GM18498 (cell line): ENCODE data around the gene PLEKHM3.
"Not testable (repeated sequence)": the region's sequence is repeated elsewhere in the genome, so short reads cannot be mapped to it uniquely, and the experiment has no call there.

Experiments used
- ATAC-seq: cut with Tn5 transposase; IDR thresholded peaks from one replicate; pipeline ENCODE4 v1.9.1; 2021; ENCODE audit warnings: mild to moderate bottlenecking, moderate library complexity; ENCODE audit not compliant: unreplicated experiment

The PLEKHM3 gene

GRCh38 chr2:207831584-207832248 is 193.6 kb downstream of the PLEKHM3 start:
- no peak for ATAC-seq

GRCh38 chr2:207830778-207831438 is 194.4 kb downstream of the PLEKHM3 start:
- ATAC-seq = no peak

DNA sequence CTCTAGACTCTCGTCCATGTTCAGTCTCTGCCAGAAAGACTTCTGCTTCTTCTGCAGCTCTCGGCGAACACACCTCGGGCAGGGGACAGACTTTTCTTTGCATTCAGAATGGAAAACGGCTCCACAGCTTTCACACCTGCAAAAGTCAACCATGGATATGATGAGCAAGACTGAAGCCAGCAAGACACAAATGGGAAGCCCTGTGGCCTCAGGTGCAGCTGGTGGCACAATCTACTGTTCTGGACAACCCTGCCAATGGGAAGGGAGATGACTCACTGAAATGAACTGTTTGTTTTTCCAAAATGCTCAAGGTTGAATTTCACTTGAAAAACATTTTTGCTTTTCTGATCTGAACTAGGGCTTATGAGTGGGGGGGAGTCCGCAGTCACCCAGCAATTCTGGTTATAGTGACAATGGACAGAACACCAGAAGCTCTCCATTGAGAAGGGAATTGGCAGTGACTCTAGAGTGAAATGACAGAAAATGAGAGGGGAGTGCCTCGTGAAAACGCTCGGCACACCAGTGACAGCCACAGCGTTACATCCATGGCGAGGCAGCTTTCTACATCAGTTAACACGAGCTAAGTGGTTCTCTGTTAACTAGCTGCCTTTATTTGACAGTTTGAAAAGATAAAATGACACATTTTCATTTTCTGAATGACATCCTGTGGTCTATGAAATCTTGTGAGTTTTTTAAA is 196.8 kb downstream of the PLEKHM3 start:
- no peak for ATAC-seq

DNA sequence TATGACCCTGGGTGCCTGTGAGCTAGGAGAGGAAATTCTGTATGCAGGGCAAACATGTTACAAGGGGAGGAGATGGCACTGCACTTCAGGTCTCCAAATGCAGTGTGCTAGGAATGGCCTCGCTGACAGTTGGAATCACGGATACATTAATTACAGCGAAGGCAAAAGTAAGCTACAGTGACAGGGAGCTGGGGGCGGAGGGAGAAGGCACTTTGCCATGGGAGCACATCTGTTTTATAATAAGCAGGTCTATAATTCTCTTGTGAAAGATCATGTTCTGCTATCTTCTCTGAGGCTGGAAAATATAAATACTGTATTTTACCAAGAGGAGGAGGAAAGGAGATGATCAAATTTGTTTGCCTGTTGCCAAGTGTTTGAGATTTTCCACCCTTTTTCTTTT is 199.3 kb downstream of the PLEKHM3 start:
- ATAC-seq = no peak

DNA sequence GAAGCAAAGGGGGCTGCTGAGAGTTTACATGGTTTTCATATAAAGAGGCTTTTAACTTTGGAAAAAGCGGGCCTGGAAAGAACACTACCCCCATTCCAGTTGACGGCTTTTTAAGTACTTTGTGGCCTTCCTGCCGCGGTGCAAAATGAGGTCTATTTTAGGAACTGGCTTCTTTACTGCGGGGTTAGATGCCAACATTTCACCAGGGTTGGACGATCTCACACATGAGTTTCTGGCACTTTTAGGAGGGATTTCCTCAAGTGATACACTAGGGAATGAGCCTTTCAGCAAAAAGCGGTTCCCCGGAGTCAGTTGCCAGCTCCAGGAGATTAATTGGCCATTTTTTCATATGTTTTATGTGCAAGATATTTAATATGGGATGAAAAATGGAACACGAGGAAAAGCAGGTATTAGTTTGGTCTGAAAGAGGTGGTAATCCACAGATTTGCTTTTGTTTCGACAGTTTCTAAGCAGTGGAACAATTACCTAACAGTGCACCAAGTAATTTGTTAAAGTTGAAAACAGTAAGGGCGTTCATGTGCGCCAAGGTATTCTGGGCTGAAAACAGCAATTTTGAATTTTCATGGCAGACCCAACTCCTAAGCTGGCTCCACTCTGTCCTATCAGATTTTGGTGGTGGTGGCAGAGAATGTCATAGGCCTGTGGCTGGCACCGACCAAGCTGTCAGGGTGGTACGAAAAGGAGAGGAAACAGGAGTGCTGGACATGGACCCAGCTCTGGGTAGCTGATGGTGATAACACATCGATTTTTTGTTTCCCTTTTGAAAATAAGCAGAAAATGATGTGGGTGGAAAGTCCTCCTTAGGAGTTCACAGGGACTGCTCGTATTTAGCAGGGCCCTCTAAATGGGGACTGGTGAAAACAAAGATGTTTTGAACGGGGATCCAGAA is 200.0 kb downstream of the PLEKHM3 start:
- no peak for ATAC-seq

DNA sequence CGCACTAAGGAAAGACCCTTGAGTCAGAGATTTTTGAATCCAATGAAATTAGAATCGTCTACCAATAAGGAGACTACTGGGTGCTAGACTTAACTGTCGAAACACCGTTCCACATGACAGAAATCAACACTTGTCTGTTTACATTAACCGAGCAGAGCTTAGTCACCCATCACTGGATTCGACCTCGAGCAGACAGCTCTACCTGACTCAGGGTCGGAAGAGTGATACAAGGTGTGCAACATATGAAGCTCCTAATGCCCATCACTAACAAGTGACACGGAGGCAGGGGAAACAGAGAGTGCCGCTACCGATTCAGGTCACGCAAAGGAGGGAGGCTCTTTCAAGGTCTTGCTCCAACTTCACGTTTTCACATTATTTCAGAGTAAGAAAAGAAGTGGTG is 201.5 kb downstream of the PLEKHM3 start:
- ATAC-seq = no peak

- no peak for ATAC-seq
These were observed 205.2 kb downstream of the PLEKHM3 start for GRCh38 chr2:207819839-207820784.

DNA sequence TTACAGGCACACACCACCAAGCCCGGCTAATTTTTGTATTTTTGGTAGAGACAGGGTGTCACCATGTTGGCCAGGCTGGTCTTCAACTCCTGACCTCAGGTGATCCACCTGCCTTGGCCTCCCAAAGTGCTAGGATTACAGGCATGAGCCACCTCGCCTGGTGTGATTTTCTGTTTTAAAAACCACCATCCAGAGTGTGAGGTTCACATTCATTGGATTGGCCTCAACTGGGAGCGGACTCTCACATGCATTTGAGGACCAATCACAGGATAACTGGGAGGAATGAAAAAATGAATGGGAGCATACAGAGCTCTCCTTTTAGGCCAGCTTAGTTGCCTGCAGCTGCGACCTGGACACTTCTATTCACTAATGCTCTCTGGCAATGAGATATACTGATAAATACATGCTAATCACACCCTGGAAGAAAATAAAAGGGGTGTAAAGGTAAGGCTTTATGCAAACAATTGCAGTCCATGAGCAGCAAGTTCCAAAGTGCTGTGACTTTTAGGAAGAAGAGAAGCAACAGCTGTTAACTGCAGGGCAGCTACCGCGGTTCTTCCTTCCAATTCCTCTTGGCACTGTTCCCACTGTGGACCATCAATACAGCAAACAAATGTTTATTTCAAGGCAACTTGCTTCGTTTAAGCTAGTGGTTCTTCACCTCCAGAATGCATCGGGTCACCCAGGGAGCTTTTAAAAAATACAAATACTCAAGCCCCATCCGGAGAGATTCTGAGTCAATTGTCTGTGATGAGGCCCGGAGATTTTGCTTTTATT is 206.1 kb downstream of the PLEKHM3 start:
- ATAC-seq = no peak

DNA sequence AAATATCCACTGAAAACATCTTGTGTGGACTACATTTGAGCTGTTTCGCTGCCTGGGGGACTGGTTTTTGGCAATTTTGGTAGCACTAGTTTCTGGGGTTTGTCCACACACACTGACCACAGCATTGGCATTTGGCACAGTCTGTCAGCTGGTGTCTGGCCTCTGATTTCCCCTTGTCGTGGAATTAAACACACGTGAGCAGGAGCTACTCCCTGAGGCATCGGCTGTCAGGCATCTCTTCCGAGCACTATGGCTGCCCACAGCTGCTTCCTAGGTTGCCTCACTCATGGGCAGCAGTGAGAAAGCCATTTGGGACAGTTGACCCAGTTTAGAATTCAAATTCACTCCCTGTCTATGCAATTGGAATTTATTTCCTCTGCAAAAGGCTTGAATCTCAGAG is 208.8 kb downstream of the PLEKHM3 start:
- ATAC-seq = no peak

- no peak for ATAC-seq
These were observed 210.1 kb downstream of the PLEKHM3 start for GRCh38 chr2:207815254-207815653.

- no peak for ATAC-seq
These were observed 211.4 kb downstream of the PLEKHM3 start for GRCh38 chr2:207813942-207814341.

- ATAC-seq = no peak
These were observed 212.0 kb downstream of the PLEKHM3 start for GRCh38 chr2:207813221-207813916.

GRCh38 chr2:207812726-207813080 is 212.6 kb downstream of the PLEKHM3 start:
- ATAC-seq = no peak

GRCh38 chr2:207812058-207812725 is 213.1 kb downstream of the PLEKHM3 start:
- ATAC-seq = no peak

DNA sequence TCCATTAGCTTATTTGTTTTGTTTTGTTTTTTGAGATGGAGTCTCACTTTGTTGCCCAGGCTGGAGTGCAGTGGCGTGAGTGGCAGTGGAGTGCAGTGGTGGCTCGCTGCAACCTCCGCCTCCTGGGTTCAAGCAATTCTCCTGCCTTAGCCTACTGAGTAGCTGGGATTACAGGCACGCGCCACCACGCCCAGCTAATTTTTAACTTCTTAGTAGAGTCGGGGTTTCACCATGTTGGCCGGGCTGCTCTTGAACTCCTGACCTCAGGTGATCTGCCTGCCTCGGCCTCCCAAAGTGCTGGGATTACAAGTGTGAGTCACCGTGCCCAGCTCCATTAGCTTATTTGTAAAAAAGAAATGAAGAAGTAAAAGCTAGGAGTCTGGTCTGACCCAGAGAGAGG is 213.7 kb downstream of the PLEKHM3 start:
- not testable (repeated sequence) for ATAC-seq

DNA sequence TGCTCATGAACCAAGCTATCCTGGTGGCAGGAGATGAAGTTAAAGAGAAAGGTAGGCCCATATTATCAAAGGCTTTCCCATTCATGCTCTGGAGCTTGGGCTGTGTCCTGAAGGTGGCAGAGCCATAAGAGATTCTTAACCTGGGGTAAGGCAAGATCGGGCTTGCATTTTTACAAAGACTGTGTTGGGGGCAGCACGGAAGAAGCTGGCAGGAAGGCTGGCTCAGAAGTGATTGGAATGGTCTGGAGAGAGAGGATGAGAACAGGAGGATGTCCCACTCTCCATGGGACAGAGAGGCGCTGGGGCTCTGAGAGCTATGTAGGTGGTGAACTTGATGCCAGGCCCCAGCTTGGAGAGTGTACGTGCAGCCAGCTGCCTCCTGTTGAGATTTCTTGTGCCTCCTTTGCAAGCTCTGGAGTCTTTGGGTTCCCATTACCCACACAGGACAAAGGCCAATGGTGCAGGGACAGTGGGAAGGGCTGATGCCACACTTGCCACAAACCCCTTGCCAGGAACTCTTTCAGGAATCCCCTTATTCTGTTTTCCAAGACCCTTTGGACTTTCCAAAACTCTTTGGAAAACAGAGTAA is 215.0 kb downstream of the PLEKHM3 start:
- ATAC-seq = no peak

DNA sequence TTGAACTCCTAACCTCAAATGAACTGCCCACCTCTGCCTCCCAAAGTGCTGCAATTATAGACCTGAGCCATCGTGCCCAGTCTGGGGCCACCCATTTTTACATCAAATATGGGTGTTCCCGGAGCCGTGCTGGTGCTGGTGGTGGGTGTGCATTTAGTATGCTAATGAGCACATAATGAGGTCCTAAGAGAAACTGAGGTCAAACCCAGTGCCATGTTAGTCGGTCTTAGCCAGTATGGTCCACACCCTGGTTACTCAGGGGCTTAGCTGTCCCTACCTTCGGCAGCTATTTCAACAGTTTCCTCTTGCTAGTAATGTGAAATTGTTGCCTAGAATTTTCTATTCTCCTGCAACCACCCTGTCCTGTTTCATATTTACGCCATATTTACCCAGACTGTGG is 217.2 kb downstream of the PLEKHM3 start:
- ATAC-seq = no peak

- ATAC-seq = peak; percentile 41
These were observed 217.8 kb downstream of the PLEKHM3 start for GRCh38 chr2:207807516-207807915.
